ENCODE data around the gene VPS35.

Gene VPS35

GRCh38 chr16:46673320-46674013 lies 15.5 kb downstream of the VPS35 start:
- peak; percentile 66 for DNase-seq (ENCODE audit: low read depth)
- no peak overlapping the region for H3K4me3 ChIP-seq (ENCODE audit: control insufficient read depth, low read depth, low read length)
- TF ChIP-seq, protein P1, sequence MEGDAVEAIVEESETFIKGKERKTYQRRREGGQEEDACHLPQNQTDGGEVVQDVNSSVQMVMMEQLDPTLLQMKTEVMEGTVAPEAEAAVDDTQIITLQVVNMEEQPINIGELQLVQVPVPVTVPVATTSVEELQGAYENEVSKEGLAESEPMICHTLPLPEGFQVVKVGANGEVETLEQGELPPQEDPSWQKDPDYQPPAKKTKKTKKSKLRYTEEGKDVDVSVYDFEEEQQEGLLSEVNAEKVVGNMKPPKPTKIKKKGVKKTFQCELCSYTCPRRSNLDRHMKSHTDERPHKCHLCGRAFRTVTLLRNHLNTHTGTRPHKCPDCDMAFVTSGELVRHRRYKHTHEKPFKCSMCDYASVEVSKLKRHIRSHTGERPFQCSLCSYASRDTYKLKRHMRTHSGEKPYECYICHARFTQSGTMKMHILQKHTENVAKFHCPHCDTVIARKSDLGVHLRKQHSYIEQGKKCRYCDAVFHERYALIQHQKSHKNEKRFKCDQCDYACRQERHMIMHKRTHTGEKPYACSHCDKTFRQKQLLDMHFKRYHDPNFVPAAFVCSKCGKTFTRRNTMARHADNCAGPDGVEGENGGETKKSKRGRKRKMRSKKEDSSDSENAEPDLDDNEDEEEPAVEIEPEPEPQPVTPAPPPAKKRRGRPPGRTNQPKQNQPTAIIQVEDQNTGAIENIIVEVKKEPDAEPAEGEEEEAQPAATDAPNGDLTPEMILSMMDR (conservative IDR thresholded peaks at IDR 0.05; ENCODE audit: control insufficient read depth, insufficient read depth, low read depth, low read length): peak; percentile 99

- H3K4me3 ChIP-seq (ENCODE audit: control insufficient read depth, low read depth, low read length): no peak overlapping the region
- TF ChIP-seq, protein P1 (conservative IDR thresholded peaks at IDR 0.05; ENCODE audit: control insufficient read depth, insufficient read depth, low read depth, low read length): no peak
- no peak for DNase-seq (ENCODE audit: low read depth)
Measured at GRCh38 chr16:46662123-46662522, 26.9 kb downstream of the VPS35 start.

- no peak for DNase-seq (ENCODE audit: low read depth)
- TF ChIP-seq, protein P1 (conservative IDR thresholded peaks at IDR 0.05; ENCODE audit: control insufficient read depth, insufficient read depth, low read depth, low read length): no peak
- H3K4me3 ChIP-seq (ENCODE audit: control insufficient read depth, low read depth, low read length): no peak overlapping the region
Measured at GRCh38 chr16:46658925-46659324, 30.1 kb downstream of the VPS35 start.

DNA sequence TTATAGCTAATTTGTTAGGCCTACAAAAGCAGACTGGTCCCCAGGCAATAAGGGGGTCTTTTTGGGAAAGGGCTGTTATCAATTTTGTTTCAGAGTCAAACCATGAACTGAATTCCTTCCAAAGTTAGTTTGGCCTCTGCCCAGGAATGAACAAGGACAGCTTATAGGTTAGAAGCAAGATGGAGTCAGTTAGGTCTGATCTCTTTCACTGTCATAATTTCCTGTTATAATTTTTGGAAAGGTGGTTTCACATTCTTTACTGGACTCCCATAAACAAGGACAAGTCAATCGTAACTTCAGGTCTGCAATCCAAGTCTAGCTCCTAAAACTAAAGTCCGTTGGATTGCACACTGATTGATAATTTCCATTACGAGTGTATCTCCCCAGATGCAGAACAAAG lies 37.7 kb downstream of the VPS35 start:
- H3K4me3 ChIP-seq (ENCODE audit: control insufficient read depth, low read depth, low read length): no peak overlapping the region
- no peak for DNase-seq (ENCODE audit: low read depth)
- TF ChIP-seq, protein P1 (conservative IDR thresholded peaks at IDR 0.05; ENCODE audit: control insufficient read depth, insufficient read depth, low read depth, low read length): no peak

GRCh38 chr16:46650254-46650623 lies 38.7 kb downstream of the VPS35 start:
- TF ChIP-seq, protein P1 (conservative IDR thresholded peaks at IDR 0.05; ENCODE audit: control insufficient read depth, insufficient read depth, low read depth, low read length): no peak
- H3K4me3 ChIP-seq (ENCODE audit: control insufficient read depth, low read depth, low read length): peak overlapping the region; percentile 31
- DNase-seq (ENCODE audit: low read depth): peak; percentile 97

GRCh38 chr16:46649588-46650253 lies 39.3 kb downstream of the VPS35 start:
- TF ChIP-seq, protein P1 (conservative IDR thresholded peaks at IDR 0.05; ENCODE audit: control insufficient read depth, insufficient read depth, low read depth, low read length): no peak
- DNase-seq (ENCODE audit: low read depth): peak; percentile 94
- peak overlapping the region; percentile 31 for H3K4me3 ChIP-seq (ENCODE audit: control insufficient read depth, low read depth, low read length)

All from fibroblast of mammary gland (primary cell).